Smooth muscle cell (in vitro differentiated cells): ENCODE measurements around the gene CBX6. TPM values are rescaled to one million over a fixed set of nuclear protein-coding genes. Genes with fewer than 3 reads are reported as not detected.

Experiments
- DNase-seq: peaks from one replicate; lab custom pipeline; 2025; ENCODE audit not compliant: unreplicated experiment; lab: John Stamatoyannopoulos, UW
- H2AFZ ChIP-seq: fragments of 200-600 bp; sonication (generic); 2 replicates; pipeline ENCODE4 v1.6.0; 2016; ENCODE audit warnings: antibody characterized with exemption, low read depth, mild to moderate bottlenecking
- H3F3A ChIP-seq: fragments of 200-600 bp; sonication (generic); 2 replicates; pipeline ENCODE4 v1.6.0; 2017; ENCODE audit warnings: antibody characterized with exemption, low read depth
- H3K27ac ChIP-seq: fragments of 200-600 bp; sonication (generic); 2 replicates; pipeline ENCODE4 v1.5.1; 2016; ENCODE audit warnings: low read depth, mild to moderate bottlenecking
- H3K27me3 ChIP-seq: fragments of 200-600 bp; sonication (generic); 2 replicates; pipeline ENCODE4 v1.6.1; 2016; ENCODE audit warnings: low read depth, mild to moderate bottlenecking
- H3K36me3 ChIP-seq: fragments of 200-600 bp; sonication (generic); 2 replicates; pipeline ENCODE4 v1.5.1; 2016; ENCODE audit warnings: low read depth
- H3K4me1 ChIP-seq: fragments of 200-600 bp; sonication (generic); 2 replicates; pipeline ENCODE4 v1.5.1; 2016; ENCODE audit warnings: low read depth
- H3K4me2 ChIP-seq: fragments of 200-600 bp; sonication (generic); 2 replicates; pipeline ENCODE4 v1.6.0; 2016; ENCODE audit warnings: mild to moderate bottlenecking
- H3K4me3 ChIP-seq: fragments of 200-600 bp; sonication (generic); 2 replicates; pipeline ENCODE4 v1.5.1; 2016; ENCODE audit warnings: mild to moderate bottlenecking
- H3K79me2 ChIP-seq: fragments of 200-600 bp; sonication (generic); 2 replicates; pipeline ENCODE4 v1.6.0; 2016; ENCODE audit warnings: low read depth, mild to moderate bottlenecking
- H3K9ac ChIP-seq: fragments of 200-600 bp; sonication (generic); 2 replicates; pipeline ENCODE4 v1.6.0; 2016; ENCODE audit warnings: low read depth
- H3K9me3 ChIP-seq: fragments of 200-600 bp; sonication (generic); replicated peaks from 2 replicates; pipeline ENCODE4 v1.5.1; 2016; ENCODE audit warnings: low read depth
- H4K20me1 ChIP-seq: fragments of 200-600 bp; sonication (generic); 2 replicates; pipeline ENCODE4 v1.6.0; 2016; ENCODE audit warnings: low read depth
- WGBS: methylation state at CpG from one replicate; pipeline ENCODE4 v1.1.7; 2016; ENCODE audit warnings: low lambda C conversion rate; 5-methylcytosine and 5-hydroxymethylcytosine counted together
- polyA plus RNA-seq: library from polyadenylated mRNA; unstranded; fragments of >200 nt; fragmentation: Nextera tagmentation; extraction: Ambion mirVana; gene quantifications from 2 replicates; pipeline ENCODE4 v1.2.1, GENCODE V29; 2016
- total RNA-seq: library from RNA; depleted of rRNA; stranded (reverse); fragments of >200 nt; gene quantifications from 2 replicates; pipeline ENCODE4 v1.2.3, GENCODE V29; 2014
- TF ChIP-seq, protein P1 (sequence below): fragments of 200-600 bp; sonication (generic); IDR thresholded peaks from 2 replicates; pipeline ENCODE4 v1.5.1; 2017; ENCODE audit warnings: borderline replicate concordance, mild to moderate bottlenecking, antibody characterized with exemption; ENCODE audit not compliant: insufficient read depth, poor library complexity, severe bottlenecking

The CBX6 gene
- total and polyA plus RNA-seq, 2 experiments from 2014 or later, result 11.6 to 23.9 TPM

DNA sequence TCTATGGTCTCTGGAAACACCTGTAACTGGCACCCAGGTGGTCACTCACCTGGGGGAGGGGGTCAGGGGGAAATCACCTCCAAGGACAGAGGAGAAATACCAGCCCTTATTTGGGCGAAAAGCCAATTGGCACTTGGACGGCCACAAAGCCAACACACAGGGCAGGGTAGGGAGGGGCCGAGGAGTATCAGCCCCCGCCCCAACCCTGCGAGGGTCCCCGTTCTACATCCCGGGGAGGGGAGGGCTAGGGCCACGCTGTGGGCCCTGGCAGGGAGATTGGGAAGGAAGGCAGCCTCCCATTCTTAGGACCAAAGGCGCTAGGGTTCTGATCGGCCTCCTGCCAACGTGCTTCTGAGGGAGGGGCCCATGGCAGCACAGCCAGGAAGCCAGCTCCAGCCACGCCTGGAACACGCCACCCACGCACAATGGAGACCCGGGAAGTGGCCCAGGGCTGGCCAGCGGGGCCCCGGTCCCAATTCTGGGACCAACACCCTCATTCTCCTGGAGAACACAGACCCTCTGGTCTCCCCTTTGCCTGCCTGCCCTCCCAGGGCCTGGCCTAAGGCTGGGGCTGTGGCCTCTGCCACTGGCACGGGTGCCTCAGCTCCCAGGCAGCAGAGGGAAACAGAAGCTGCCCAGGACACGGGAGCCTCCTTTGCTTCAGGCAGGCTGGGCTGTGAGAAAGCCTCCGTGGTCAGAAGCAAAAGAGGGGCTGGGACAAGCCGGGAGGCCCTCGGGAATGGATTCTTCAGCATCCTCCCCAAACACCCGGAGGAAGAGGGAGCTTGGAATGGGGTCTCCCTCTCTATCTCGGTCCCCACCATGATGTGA, 7.4 kb downstream of the CBX6 start:
- no peaks in the 10 kb centered on the region for H3K9me3 ChIP-seq
- no peaks in the 10 kb centered on the region for H3K4me1 ChIP-seq
- no peak overlapping the region for H2AFZ ChIP-seq
- H4K20me1 ChIP-seq, result peaks cover 76% of the 10 kb centered on the region
- H3K9ac ChIP-seq, result no peak overlapping the region
- H3K4me3 ChIP-seq, result no peak overlapping the region
- WGBS, result 71% methylated on average over 20 of the region's 24 CpGs
- H3K4me2 ChIP-seq, result no peak overlapping the region
- no peaks in the 10 kb centered on the region for H3K36me3 ChIP-seq
- H3K27me3 ChIP-seq, result no peaks in the 10 kb centered on the region
- TF ChIP-seq, protein P1, sequence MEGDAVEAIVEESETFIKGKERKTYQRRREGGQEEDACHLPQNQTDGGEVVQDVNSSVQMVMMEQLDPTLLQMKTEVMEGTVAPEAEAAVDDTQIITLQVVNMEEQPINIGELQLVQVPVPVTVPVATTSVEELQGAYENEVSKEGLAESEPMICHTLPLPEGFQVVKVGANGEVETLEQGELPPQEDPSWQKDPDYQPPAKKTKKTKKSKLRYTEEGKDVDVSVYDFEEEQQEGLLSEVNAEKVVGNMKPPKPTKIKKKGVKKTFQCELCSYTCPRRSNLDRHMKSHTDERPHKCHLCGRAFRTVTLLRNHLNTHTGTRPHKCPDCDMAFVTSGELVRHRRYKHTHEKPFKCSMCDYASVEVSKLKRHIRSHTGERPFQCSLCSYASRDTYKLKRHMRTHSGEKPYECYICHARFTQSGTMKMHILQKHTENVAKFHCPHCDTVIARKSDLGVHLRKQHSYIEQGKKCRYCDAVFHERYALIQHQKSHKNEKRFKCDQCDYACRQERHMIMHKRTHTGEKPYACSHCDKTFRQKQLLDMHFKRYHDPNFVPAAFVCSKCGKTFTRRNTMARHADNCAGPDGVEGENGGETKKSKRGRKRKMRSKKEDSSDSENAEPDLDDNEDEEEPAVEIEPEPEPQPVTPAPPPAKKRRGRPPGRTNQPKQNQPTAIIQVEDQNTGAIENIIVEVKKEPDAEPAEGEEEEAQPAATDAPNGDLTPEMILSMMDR, result no peak
- no peaks in the 10 kb centered on the region for H3F3A ChIP-seq
- no peak for DNase-seq
- no peak overlapping the region for H3K27ac ChIP-seq
- H3K79me2 ChIP-seq, result no peaks in the 10 kb centered on the region

DNA sequence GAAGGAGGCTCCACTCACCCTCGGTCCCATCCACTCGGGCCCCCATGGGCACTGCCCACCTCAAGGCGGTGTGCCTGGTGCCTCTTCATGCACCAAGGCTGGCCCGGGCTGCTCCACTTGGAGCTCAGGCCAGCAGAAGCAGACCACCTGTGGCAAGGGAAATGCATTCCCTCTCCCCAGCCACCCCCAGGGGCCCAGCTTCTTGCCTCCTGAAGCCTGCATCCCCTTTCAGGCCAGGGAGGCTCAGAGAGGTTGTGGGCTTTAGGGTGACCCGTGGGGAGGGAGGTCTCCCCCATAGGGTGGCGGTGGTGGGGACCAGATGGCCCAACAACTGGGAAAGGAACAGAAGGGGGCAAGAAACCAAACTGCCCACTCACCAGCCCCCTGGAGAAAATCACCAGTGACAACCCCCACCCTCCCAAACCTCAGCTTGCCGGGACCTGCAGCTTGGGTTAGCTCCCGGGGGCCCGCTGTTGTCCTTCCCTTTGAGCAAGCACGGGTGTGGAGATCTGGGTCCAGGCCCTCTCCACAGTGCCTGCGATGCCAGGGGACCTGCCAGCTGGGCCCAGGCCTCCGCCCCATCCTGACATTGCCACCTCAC, 8.4 kb downstream of the CBX6 start:
- 92% methylated on average over 12 of the region's 12 CpGs for WGBS
- TF ChIP-seq, protein P1, result no peak
- H4K20me1 ChIP-seq, result peaks cover 66% of the 10 kb centered on the region

DNA sequence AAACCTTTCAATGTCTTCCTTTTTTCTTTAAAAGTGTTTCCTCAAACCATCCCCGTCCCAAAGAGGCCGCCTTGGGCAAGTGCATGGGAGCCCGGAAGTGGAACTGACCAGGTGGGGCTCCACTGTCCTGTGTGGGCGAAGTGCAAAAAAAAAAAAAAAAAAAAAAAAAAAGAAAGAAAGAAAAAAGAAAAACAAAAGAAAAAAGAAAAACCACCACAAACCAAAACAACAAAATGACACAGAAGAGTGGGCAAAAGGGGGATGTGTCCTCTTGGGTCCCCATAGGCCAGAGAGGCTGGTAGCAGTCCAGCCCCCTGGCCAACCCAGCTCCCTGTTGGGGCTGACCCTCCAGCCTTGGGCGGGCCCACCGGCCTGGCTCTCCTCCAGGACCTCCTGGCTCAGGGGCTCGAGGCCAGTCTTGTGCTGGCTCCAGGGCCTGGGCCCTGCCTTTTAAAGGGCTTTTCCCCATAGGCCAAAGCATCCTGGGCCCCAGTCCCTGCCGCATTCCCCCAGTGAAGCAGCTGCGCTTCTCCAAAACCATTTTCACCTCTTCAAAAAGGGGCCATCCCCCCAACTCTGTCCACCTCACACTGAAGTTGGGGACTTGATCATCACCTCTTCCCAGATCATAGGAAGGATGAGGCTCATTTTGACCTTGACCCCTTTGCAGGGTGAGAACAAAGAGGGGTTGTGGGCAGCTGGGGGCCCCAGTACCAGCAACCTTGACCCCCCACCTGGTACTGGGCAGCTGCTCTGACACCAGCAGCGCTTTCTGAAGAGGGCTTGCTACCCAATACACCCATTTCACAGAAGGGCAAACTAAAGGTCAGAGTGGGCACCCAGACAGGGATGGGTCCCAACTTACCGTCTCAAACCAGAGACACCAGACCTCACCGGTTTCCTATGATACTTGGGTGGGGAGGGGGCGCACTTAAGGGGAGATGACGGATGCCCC, 9.4 kb downstream of the CBX6 start:
- H3K4me2 ChIP-seq, result no peak overlapping the region
- TF ChIP-seq, protein P1, result no peak
- DNase-seq, result no peak
- no peaks in the 10 kb centered on the region for H3F3A ChIP-seq
- no peaks in the 10 kb centered on the region for H3K9me3 ChIP-seq
- H3K4me3 ChIP-seq, result no peak overlapping the region
- H4K20me1 ChIP-seq, result peaks cover 57% of the 10 kb centered on the region
- H3K79me2 ChIP-seq, result no peaks in the 10 kb centered on the region
- no peak overlapping the region for H3K27ac ChIP-seq
- no peaks in the 10 kb centered on the region for H3K36me3 ChIP-seq
- WGBS, result 87% methylated on average over 14 of the region's 14 CpGs
- H2AFZ ChIP-seq, result no peak overlapping the region
- no peaks in the 10 kb centered on the region for H3K4me1 ChIP-seq
- no peak overlapping the region for H3K9ac ChIP-seq
- H3K27me3 ChIP-seq, result no peaks in the 10 kb centered on the region

More for the DNA sequence above, 8.4 kb downstream of the CBX6 start:
- no peak overlapping the region for H2AFZ ChIP-seq
- H3K79me2 ChIP-seq, result no peaks in the 10 kb centered on the region
- H3K9ac ChIP-seq, result no peak overlapping the region
- H3K9me3 ChIP-seq, result no peaks in the 10 kb centered on the region
- DNase-seq, result no peak
- H3F3A ChIP-seq, result no peaks in the 10 kb centered on the region
- no peaks in the 10 kb centered on the region for H3K4me1 ChIP-seq
- no peak overlapping the region for H3K4me2 ChIP-seq
- no peak overlapping the region for H3K4me3 ChIP-seq
- H3K27ac ChIP-seq, result no peak overlapping the region
- no peaks in the 10 kb centered on the region for H3K27me3 ChIP-seq
- H3K36me3 ChIP-seq, result no peaks in the 10 kb centered on the region
